Mammary epithelial cell (primary cell): ENCODE results near the gene MYO1D.

Experiments used
- EZH2 ChIP-seq: IDR thresholded peaks from 2 replicates; pipeline ENCODE4 v1.6.1; 2012; ENCODE audit warnings: low read length, inconsistent platforms, borderline replicate concordance
- TF ChIP-seq, protein P1 (sequence below), 2 donors: IDR thresholded peaks in 1 of 2; conservative IDR thresholded peaks in 1 of 2; 2 replicates each; pipeline ENCODE4 v1.5.1; 2011 to 2012; ENCODE audit warnings: inconsistent platforms in 2 of 2, low read length in 2 of 2, mild to moderate bottlenecking in 2 of 2, control low read depth in 1 of 2, low read depth in 1 of 2; ENCODE audit not compliant: insufficient read depth in 1 of 2; ENCODE audit errors: extremely low read depth in 1 of 2

- no peak for TF ChIP-seq EZH2
- TF ChIP-seq, protein P1, sequence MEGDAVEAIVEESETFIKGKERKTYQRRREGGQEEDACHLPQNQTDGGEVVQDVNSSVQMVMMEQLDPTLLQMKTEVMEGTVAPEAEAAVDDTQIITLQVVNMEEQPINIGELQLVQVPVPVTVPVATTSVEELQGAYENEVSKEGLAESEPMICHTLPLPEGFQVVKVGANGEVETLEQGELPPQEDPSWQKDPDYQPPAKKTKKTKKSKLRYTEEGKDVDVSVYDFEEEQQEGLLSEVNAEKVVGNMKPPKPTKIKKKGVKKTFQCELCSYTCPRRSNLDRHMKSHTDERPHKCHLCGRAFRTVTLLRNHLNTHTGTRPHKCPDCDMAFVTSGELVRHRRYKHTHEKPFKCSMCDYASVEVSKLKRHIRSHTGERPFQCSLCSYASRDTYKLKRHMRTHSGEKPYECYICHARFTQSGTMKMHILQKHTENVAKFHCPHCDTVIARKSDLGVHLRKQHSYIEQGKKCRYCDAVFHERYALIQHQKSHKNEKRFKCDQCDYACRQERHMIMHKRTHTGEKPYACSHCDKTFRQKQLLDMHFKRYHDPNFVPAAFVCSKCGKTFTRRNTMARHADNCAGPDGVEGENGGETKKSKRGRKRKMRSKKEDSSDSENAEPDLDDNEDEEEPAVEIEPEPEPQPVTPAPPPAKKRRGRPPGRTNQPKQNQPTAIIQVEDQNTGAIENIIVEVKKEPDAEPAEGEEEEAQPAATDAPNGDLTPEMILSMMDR (conservative IDR thresholded peaks at IDR 0.05 in 1 of 2, IDR thresholded peaks at IDR 0.05 in 1 of 2; ENCODE audit: extremely low read depth in 1 of 2, insufficient read depth in 1 of 2, low read depth in 1 of 2, low read length in 2 of 2): no peak
These were observed 250.5 kb downstream of the MYO1D start for GRCh38 chr17:32626379-32626791.
